Cardiac muscle cell (in vitro differentiated cells and primary cell): ENCODE measurements around the gene THEMIS. TPM values are rescaled to one million over a fixed set of nuclear protein-coding genes. Genes with fewer than 3 reads are reported as not detected.

Experiments
- DNase-seq, 2 donors: peaks; one replicate each; pipeline versions ENCODE4 v3.0.0 to v3.0.0-alpha.2; 2010 to 2017; ENCODE audit warnings: low read depth in 1 of 2, low spot score in 1 of 2
- H3K27ac ChIP-seq: fragments of 200-600 bp; sonication (generic); 2 replicates; pipeline ENCODE4 v1.5.1; 2016
- H3K27me3 ChIP-seq: fragments of 200-600 bp; sonication (generic); 2 replicates; pipeline ENCODE4 v1.6.0; 2016; ENCODE audit warnings: control low read depth
- H3K36me3 ChIP-seq: fragments of 200-600 bp; sonication (generic); 2 replicates; pipeline ENCODE4 v1.5.1; 2016; ENCODE audit warnings: control low read depth
- H3K4me1 ChIP-seq: fragments of 200-600 bp; sonication (generic); 2 replicates; pipeline ENCODE4 v1.8.1; 2017; ENCODE audit warnings: low read depth, mild to moderate bottlenecking, mixed run types
- H3K4me3 ChIP-seq: fragments of 200-600 bp; sonication (generic); 2 replicates; pipeline ENCODE4 v1.5.1; 2016; ENCODE audit warnings: mild to moderate bottlenecking
- H3K9me3 ChIP-seq: fragments of 200-600 bp; sonication (generic); 2 replicates; pipeline ENCODE4 v1.5.1; 2017; ENCODE audit warnings: low read depth, mild to moderate bottlenecking, control low read depth
- polyA plus RNA-seq: library from polyadenylated mRNA; unstranded; fragments of >200 nt; fragmentation: Nextera tagmentation; extraction: Ambion mirVana; gene quantifications from 2 replicates; pipeline ENCODE4 v1.2.1, GENCODE V29; 2016
- total RNA-seq: library from RNA; depleted of rRNA; stranded (reverse); fragments of >200 nt; gene quantifications from 2 replicates; pipeline ENCODE4 v1.2.3, GENCODE V29; 2016
- TF ChIP-seq, protein P1 (sequence below): IDR thresholded peaks from 2 replicates; pipeline ENCODE4 v1.5.1; 2012; ENCODE audit warnings: low read depth, mild to moderate bottlenecking, low read length

The THEMIS gene
- total and polyA plus RNA-seq, 2 experiments from 2014 or later, result 0.06 TPM; not detected in 1

DNA sequence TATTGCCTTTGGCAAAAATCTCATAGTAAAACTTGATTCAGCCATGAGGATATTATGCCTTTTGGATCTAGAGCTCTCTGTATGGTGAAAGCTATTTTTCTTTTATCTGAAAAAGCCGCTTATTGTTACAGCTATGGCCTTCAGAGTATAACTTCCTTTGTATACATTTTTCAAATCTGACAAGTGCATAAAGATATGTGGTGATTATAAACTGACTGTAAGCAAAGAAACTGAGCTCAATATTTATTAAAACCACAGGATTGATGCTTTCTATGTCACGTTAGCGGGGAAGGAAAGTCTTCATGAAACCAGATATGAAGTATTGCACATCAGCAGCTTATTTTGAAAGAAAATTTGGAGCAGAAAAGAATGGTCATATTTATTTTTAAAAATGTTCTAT is 151.8 kb downstream of the THEMIS start:
- no peaks in the 10 kb centered on the region for H3K4me1 ChIP-seq
- no peak overlapping the region for H3K27ac ChIP-seq
- no peaks in the 10 kb centered on the region for H3K27me3 ChIP-seq
- TF ChIP-seq, protein P1, sequence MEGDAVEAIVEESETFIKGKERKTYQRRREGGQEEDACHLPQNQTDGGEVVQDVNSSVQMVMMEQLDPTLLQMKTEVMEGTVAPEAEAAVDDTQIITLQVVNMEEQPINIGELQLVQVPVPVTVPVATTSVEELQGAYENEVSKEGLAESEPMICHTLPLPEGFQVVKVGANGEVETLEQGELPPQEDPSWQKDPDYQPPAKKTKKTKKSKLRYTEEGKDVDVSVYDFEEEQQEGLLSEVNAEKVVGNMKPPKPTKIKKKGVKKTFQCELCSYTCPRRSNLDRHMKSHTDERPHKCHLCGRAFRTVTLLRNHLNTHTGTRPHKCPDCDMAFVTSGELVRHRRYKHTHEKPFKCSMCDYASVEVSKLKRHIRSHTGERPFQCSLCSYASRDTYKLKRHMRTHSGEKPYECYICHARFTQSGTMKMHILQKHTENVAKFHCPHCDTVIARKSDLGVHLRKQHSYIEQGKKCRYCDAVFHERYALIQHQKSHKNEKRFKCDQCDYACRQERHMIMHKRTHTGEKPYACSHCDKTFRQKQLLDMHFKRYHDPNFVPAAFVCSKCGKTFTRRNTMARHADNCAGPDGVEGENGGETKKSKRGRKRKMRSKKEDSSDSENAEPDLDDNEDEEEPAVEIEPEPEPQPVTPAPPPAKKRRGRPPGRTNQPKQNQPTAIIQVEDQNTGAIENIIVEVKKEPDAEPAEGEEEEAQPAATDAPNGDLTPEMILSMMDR, result no peak
- H3K9me3 ChIP-seq, result no peaks in the 10 kb centered on the region
- H3K36me3 ChIP-seq, result no peaks in the 10 kb centered on the region
- no peak overlapping the region for H3K4me3 ChIP-seq
- no peak for DNase-seq

DNA sequence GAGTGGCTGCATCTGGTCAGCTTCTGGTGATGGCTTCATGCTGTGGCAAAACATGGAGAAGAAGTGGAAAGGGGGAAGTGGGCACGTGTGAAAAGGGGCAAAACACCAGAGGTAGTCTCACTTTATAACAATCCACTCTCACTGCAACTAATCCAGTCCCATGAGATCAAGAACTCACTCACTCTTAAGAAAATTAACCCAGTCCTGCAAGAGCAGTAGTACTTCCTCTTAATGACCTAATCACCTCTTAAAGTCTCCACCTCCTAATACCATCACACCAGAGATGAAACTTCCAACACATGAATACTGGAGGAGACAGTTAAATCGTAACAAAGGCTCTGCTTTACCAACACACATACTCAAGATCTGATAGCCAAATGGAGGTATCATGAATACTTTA is 152.6 kb downstream of the THEMIS start:
- no peaks in the 10 kb centered on the region for H3K9me3 ChIP-seq
- H3K27ac ChIP-seq, result no peak overlapping the region
- H3K4me3 ChIP-seq, result no peak overlapping the region
- H3K27me3 ChIP-seq, result peaks cover 3% of the 10 kb centered on the region
- DNase-seq, result no peak
- no peaks in the 10 kb centered on the region for H3K4me1 ChIP-seq
- H3K36me3 ChIP-seq, result no peaks in the 10 kb centered on the region
- TF ChIP-seq, protein P1, result no peak

DNA sequence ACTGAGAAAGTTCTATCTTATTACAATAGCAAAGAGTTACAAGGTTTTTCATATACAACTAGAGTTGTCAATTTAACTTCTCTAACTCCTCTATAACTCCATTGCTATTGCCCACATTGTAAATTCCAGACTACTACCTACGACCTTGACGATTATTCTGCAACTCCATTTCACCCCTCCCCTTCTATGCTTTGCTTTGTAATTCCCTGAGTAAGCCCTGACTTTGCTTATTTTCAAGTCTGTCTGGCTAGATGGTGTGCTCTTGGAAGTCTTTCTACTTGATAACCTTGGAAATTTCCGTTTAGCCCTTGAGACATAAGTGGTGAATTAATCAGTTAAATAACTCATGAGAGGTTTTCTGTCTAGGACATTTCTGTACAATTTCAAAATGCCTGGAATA is 162.4 kb downstream of the THEMIS start:
- Histone ChIP-seq H3K27me3 (peaks cover 2% of the 10 kb centered on the region), H3K4me1 (peaks cover 6% of the 10 kb centered on the region), H3K4me3 (no peak overlapping the region), H3K27ac (no peak overlapping the region), H3K36me3 (no peaks in the 10 kb centered on the region), H3K9me3 (no peaks in the 10 kb centered on the region)
- TF ChIP-seq, protein P1, result no peak
- DNase-seq, result peak in 1 of 2 donors; percentile 42

DNA sequence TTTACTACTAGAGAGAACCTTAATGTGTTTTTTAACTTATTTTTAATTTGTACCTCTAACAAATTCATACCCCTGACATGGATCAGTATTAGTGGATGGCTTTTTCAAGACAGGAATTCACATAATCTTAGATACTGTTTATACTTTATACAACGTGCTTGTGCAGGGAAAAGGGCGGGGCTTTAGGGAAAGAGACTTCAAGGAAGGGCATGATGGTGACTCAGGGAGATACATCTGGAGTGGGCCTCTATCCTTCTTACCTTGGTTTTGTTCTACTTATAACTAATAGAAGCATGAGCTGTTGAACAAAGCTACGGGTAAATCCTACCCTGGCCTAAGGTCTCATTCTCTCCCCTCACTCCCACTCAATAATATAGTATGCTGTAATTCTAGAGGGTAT is 163.1 kb downstream of the THEMIS start:
- Histone ChIP-seq H3K36me3 (no peaks in the 10 kb centered on the region), H3K4me3 (no peak overlapping the region), H3K27ac (no peak overlapping the region), H3K27me3 (peaks cover 2% of the 10 kb centered on the region), H3K9me3 (no peaks in the 10 kb centered on the region), H3K4me1 (peaks cover 6% of the 10 kb centered on the region)
- TF ChIP-seq, protein P1, result no peak
- DNase-seq, result no peak

DNA sequence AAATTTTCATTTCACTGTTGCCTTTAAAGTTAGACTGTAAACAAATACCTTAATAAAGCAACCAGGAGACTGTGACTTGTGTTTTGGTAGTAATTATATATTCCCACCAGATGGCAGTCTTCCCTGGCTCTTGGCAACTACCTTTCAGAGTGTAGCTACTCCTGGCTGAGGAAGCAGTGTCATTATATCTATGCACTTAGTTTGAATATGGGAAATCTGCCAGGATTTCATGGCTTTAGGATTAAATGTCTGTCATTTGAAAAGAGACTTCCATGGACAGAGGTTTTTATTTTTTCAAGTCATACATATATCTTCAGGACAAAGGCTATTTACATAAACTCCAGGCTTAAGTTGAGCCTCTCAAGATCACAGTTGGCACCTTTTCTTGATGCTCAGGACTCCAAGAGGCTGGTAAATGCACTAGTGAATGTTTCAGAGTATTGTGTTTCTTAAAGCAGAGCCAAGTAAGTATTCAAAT is 163.8 kb downstream of the THEMIS start:
- Histone ChIP-seq H3K4me3 (no peak overlapping the region), H3K36me3 (no peaks in the 10 kb centered on the region), H3K9me3 (no peaks in the 10 kb centered on the region), H3K27me3 (peaks cover 2% of the 10 kb centered on the region), H3K4me1 (peaks cover 6% of the 10 kb centered on the region), H3K27ac (no peak overlapping the region)
- TF ChIP-seq, protein P1, result peak; percentile 61
- DNase-seq, result peak; percentile 79

DNA sequence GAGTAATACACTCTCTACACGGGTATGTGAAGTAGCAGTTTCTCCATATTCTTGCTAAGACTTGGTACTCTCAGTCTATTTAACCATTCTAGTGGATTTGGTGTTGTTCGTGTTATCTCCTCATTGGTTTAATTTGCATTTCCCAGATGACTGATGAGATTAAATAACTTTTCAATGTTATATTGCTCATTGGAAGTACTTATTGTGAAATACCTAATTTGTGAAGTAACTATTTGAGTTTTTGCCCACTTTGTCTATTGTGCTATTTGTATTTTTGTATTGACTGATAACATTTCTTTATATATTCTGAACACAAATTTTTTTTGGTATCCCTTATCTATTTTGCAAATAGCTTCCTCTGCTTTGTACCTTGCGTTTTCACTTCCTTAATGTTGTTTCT is 167.9 kb downstream of the THEMIS start:
- H3K4me3 ChIP-seq, result no peak overlapping the region

More for the DNA sequence above, 167.9 kb downstream of the THEMIS start:
- H3K9me3 ChIP-seq, result no peaks in the 10 kb centered on the region
- DNase-seq, result no peak
- H3K27me3 ChIP-seq, result peaks cover 6% of the 10 kb centered on the region
- no peaks in the 10 kb centered on the region for H3K36me3 ChIP-seq
- H3K27ac ChIP-seq, result no peak overlapping the region
- TF ChIP-seq, protein P1, result no peak
- peaks cover 6% of the 10 kb centered on the region for H3K4me1 ChIP-seq
